ENCODE data around the gene RAB40C. TPM values are rescaled to one million over a fixed set of nuclear protein-coding genes. Genes with fewer than 3 reads are reported as not detected.

RAB40C gene
- total and polyA plus RNA-seq, 9 of the 15 experiments (the other 6 are each of a cell fraction or from before 2014, with no cell fraction given) = 0.17 to 23.4 (median 8.7) TPM

GRCh38 chr16:578870-579405, 10.9 kb upstream of the RAB40C start (continued):
- TF ChIP-seq HOMEZ (CRISPR knock-in tag; IDR thresholded peaks at IDR 0.05) (no peak), ZNF830 (CRISPR knock-in tag; IDR thresholded peaks at IDR 0.05) (no peak), ZNF23 (CRISPR knock-in tag; IDR thresholded peaks at IDR 0.05) (no peak), ZNF165 (CRISPR knock-in tag; IDR thresholded peaks at IDR 0.05; ENCODE audit: borderline replicate concordance) (peak; percentile 95), TBL1XR1 (IDR thresholded peaks at IDR 0.05; ENCODE audit: low read length in 2 of 2) (0 out of 4 replicates have a peak, but pooled peaks have one; percentile 26 to 36), ZKSCAN8 (CRISPR knock-in tag; IDR thresholded peaks at IDR 0.05) (no peak), POLR2B (IDR thresholded peaks at IDR 0.05; ENCODE audit: low read depth, partially characterized antibody) (no peak), MEF2A (IDR thresholded peaks at IDR 0.05; ENCODE audit: control insufficient read depth, low read depth, low read length) (no peak), MYNN (IDR thresholded peaks at IDR 0.05) (peak; percentile 92), MYNN (CRISPR knock-in tag; IDR thresholded peaks at IDR 0.05) (no peak), ZNF174 (CRISPR knock-in tag; IDR thresholded peaks at IDR 0.05) (no peak), ZNF311 (CRISPR knock-in tag; IDR thresholded peaks at IDR 0.05) (no peak), BACH1 (tag; IDR thresholded peaks at IDR 0.05) (no peak), CEBPG (CRISPR knock-in tag; IDR thresholded peaks at IDR 0.05) (no peak), CEBPG (tag; conservative IDR thresholded peaks at IDR 0.05 in 1 of 2, IDR thresholded peaks at IDR 0.05 in 1 of 2) (no peak), MITF (IDR thresholded peaks at IDR 0.05) (peak; percentile 57), GABPB1 (CRISPR knock-in tag; IDR thresholded peaks at IDR 0.05) (peak; percentile 85), NFRKB (IDR thresholded peaks at IDR 0.05; ENCODE audit: low read depth) (no peak), NBN (IDR thresholded peaks at IDR 0.05; ENCODE audit: low read depth) (no peak), STAT5B (CRISPR knock-in tag; IDR thresholded peaks at IDR 0.05) (no peak), CREB3 (tag; conservative IDR thresholded peaks at IDR 0.05; ENCODE audit: low read depth) (no peak), NCOR1 (IDR thresholded peaks at IDR 0.05) (peak; percentile 44; the same call in 1 of the 2 replicates), ZNF785 (CRISPR knock-in tag; IDR thresholded peaks at IDR 0.05) (no peak), ADNP (tag; IDR thresholded peaks at IDR 0.05) (no peak), MAZ (CRISPR knock-in tag; conservative IDR thresholded peaks at IDR 0.05 in 1 of 2, IDR thresholded peaks at IDR 0.05 in 1 of 2) (peak; percentile 79 to 94), RFX5 (IDR thresholded peaks at IDR 0.05; ENCODE audit: low read depth, low read length) (no peak), TARDBP (IDR thresholded peaks at IDR 0.05) (peak; percentile 76), RBFOX2 (IDR thresholded peaks at IDR 0.05; ENCODE audit: low read depth, low read length) (peak; percentile 55), ETV1 (tag; conservative IDR thresholded peaks at IDR 0.05; ENCODE audit: low read depth) (no peak)
